HUDEP-2 (cell line): Measurements from ENCODE around the gene FAH.

Experiments
- DNase-seq, 76 experiments: peaks; one replicate each; lab custom pipeline; 2025; ENCODE audit not compliant: unreplicated experiment in 76 of 76; lab: John Stamatoyannopoulos, UW

FAH gene

DNA sequence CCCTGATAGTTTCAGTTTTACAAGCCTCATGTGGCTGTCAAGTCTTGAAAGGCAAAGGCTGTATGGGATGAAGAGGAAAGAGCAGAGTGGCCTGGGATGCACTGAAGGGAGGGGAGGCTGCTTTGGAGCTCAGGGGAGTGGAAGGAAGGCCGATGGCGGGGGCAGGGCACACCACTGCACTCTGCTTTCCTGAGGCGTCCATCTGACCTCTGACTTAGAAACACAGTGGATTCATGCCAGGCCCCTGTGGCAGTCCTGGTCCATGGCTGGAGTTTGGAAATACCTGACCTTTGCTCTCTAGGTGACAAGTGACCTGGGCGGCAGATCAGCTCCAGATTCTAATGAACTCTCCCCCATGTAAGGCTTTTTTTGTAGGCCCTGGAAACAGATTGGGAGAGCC is 19.0 kb downstream of the FAH start:
- DNase-seq: no peak

DNA sequence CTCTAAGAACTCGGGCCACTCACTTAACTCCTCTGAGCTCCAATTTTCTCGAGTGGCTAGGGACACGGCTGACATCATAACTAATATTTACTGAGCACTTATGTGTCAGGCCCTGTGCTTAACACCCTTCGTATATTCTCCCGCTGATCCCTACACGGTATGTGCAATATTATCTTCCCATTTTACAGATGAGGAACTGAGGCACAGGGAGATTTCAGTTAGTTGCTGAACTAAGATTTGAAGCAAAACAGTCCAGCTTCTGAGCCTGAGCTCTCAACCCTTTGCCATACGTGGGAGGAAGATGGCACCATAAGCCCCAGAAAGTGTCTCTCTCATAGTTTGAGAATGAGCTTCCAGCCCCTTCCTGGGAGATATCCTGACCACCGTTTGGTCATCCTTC is 19.6 kb downstream of the FAH start:
- DNase-seq: no peak

DNA sequence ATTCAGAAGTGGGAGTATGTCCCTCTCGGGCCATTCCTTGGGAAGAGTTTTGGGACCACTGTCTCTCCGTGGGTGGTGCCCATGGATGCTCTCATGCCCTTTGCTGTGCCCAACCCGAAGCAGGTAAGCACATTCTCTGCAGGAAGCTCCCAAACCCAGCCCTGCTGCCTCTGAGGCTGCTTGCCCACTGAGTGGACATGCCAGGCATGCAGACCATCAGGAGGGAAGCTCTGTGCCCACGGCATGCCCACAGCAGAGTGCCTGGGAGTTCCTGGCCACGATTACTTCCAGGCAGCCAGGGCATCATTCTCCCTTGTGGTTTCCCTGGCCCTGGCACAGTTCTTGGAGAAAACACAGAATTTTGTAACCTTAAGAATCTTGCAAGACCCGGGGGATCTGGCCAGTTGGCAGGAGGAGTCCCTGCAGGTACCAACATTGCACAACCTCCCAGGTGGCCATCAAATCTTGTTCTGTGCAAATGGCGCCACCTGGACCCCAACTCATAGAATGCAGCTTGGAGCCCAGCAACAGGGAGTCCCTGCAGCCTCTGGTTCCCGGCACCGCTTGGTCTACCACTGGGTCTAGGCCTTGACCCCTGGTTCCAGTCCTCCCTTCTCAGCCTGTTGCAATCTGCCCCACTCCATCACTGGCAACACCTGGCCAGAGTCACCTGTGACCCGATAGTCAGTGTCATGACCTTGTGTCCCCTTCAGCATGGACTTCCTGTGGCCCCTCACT is 20.4 kb downstream of the FAH start:
- DNase-seq: peak in 57 of 76 experiments; percentile 1 to 69 (median 42)

DNA sequence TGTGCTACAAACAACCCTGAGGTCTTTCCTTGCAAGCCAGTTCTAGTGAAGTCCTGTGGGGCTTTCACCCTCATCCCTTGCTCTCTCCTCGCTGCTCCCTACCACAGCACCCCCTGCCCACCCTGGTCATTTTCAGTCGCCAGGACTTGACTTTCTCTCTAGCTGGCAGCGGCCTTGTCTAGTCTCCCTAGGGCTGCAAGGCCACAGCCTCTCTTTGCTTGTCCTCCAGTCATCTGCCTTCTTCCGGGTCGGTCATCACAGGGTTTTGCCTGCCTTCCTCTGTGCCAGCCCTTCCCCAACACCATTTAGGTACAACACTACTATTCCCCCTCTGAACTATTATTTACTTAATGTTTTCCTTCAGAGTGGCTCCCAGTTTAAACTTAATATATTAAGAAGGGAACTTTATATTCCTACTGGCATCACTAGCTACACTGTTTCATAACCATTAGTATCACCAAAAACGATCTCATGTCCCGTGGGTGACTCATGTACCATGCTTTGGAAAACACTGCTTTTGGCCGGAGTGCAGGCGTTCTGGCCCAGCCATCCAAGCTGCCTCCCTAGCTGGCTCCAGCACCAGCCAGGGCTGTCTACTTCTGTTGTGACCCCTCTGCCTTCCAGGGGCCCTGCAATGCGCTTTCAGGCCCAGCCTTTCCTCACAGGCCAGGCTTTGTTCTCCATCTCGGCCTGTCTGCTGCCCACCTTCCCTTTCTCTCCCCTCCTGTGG is 21.4 kb downstream of the FAH start:
- no peak for DNase-seq

DNA sequence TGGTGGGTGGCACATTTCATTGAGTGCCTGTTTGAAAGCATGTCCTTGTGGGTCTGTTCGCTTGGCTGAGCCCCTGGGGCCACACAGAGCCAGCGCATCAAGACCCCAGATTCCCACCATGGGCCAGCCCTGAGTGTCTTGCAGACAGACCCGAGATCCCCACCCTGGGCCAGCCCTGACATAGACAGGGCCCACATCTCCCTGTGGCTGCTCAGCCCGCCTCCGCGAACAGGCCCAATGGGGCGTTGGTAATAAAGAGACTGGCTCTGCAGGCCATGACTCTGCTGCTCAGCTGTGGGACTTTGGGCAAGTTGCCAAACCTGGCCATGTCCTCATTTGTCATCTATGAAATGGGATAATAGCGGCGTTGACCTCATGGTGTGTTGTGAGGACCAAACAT is 22.6 kb downstream of the FAH start:
- peak in 2 of 76 experiments; percentile 5 to 9 for DNase-seq

DNA sequence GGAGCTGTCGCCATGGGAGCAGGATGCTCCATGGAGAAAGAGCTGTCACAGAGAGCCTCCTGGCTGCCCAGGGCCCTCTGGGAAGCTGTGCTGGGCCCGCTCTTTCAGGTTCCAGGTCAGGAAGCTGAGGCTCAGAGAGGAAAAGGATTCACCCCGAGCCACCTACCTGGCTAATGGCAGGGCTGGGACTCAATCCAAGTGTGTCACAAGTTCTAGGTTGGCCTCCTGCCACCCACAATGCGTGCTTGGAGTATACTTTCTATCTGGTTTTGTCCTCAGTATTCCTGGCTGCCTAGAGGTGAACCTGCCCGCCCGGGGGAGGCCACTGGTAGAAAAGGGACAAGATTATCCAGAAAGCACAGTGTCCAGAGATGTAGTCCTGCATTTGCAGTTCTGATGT is 23.6 kb downstream of the FAH start:
- no peak for DNase-seq

DNA sequence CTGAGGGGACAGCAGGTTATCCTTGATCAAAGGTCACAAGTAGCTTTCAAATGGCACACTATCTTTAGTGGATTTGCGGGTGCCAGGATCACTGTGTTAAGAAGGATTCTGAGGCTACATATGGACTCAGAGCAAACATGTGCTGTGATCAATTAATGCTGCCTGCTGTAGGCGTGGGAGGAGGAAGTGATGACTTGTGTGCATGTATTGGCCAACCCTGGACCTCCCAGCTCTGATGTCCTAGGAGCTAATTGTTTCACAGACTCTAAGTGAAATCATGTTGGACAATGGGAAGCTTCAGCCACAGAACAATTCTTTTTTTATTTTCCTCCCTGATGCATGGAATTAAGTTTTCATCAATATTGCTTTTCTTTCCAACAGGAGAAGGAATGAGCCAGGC is 24.4 kb downstream of the FAH start:
- no peak for DNase-seq

DNA sequence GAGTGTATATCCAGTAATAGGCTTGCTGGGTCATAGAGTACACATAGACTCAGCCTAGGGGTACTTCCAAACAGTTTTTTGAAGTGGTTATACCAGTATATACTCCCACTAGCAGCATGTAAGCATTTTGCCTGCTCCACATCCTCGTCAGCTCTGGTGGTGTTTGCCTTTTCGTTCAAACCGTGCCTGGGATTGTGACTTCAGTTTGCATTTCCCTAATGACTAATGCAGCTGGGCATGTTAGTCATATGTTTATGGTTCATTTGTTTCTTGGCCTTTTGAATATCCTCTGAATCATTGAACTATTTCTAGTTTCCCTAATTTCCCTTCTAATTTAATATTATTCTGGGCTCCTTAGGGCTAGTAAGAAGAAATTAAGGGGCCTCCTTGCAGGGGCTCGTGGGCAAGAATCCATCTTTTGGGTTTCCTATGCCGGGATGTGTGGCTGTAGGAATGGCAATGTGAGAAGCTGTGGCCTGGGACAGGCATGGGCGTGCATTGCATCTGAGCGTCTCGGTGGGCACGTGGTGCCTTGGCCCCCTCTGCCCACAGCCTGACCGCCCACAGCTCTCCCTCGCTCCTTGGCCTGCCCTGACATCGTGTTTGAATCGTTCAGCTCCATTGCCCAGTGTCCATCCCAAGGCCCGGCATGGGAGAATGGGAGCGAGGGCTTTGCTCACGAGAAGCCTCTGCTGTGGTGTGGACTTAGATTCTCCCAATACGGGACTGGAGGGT is 26.4 kb downstream of the FAH start:
- DNase-seq: no peak

DNA sequence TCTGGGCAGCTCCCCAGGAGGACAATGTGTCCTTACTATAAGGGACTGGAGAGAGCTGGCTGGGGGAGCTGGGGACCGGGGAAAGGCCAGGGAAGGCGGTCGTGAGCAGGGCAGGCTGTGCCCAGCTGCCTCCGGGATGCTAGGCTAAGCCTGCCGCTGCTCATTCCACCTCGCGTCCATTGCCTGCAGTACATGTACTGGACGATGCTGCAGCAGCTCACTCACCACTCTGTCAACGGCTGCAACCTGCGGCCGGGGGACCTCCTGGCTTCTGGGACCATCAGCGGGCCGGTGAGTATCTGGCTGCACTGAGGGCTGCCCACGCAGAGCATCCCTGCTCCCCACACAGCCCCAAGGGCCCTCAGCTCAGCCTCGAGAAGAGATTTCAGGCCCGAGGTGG is 27.1 kb downstream of the FAH start:
- no peak for DNase-seq

DNA sequence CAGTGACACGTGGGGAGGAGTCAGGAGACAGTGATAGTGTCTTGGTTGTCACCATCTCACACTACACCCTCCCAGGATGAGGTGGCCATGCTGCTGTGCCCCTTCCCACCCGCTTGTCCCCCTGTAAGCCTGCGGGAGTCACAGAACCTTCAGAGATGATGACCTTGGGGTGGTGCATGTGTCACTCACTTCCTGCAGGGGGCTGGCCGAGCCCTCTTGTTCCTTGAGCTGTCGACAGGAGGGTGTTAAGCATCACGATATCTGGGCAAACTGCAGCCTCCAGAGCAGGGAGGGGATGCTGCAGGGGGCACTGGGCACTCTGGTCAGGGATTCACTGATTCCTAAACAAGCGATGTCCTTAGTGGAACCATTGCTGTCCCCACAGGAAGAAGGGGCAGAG is 27.7 kb downstream of the FAH start:
- no peak for DNase-seq

DNA sequence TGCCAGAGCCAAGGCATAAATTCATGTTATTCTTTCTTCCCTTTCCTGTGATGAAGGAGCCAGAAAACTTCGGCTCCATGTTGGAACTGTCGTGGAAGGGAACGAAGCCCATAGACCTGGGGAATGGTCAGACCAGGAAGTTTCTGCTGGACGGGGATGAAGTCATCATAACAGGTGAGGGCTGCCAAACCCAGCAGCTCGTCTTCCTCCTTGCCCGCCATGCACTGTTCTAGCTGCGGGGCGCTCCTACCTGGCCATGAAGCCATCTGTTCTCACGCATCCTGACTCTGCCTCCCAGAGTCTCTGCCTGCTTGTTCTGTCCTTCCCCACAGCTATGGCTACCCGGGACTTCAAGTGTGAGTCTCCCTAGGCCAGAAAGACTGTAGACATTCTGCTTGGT is 28.2 kb downstream of the FAH start:
- DNase-seq: no peak

DNA sequence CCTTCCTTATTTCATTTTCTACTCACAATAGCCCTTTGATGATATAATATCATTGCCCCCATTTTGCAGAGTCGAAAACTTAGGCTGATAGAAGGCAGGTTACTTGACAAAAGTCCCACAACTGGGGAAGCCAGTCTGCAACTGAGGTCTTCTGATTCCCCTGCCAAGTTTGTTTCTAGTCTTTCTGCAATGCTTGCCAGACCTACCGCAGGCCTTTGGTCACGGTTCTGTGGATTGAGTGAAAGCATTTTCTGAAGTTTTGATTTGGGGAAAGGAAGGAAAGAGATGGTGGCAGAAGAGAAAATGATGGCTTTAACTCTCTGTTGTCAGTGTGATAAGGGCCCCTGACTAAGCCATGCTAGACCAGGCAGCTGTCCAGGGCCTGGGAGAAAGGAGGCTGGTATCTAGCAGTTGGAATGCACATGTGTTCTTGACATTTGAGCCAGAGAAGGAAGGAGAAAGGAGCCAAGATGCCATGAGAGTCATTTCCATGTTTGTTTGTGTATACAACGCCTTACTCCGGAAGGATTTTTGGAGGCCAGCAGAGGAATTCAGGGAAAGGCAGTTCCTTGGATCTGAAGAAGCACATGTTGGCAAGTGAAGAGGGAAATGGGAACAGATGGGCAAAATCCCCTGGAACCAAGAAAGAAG is 29.9 kb downstream of the FAH start:
- DNase-seq: no peak

DNA sequence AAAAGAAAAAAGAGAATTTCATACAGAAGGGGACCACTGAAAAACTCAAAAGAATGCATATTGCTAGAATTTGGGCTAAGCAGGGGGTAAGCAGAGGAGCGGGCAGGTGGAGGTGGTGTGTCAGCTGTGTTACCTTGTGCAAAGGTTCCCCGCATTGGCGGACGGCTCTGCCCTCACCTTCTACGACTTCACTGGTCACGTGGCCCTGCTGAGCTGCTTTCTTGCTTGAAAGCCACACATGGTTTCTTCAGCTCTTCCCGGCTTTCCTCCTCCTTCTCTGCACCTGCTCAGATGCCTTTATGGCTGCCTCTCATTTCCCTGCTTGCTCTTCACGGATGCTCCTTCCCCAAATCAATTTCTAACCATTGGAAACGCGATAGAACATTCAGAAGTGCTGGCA is 30.5 kb downstream of the FAH start:
- DNase-seq: peak in 11 of 76 experiments; percentile 6 to 69 (median 34)

DNA sequence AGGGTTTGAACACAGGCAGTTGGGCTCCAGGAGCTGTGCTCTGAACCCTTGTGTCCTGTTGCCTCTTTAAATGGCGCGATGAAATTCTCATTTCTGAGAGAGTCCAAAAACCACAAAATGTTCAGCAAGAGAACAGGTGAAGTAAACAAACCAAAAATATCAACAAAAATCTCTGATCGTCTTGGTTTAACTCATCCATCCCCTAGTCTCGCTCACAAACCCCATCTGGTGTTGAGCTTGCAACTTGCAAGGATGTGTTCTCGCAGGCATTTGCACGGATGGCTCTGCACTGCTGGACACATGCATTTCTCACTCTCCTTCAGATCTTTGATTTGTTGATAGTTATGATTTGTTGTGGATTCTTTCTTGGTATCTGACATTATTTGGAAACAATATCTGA is 31.1 kb downstream of the FAH start:
- peak in 1 of 76 experiments; percentile 14 for DNase-seq

DNA sequence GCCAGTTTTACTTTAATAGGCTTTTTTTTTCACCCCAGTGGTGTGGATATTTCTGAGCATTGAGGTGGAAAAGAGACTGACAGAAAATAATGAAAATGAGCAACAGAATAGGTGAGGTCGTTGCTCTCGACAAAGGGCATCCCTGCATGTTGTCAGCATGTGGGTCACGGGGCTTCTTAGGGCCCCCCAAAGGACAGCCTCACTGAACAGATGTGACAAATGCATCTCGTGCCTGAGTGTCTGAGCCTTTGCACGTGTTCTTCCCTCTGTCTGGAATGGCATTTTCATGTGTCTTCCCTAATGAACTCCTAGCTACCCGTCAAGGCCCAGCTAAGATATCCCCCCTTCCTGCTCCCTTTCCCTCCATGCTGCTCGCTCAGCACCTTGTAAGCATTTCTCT is 31.8 kb downstream of the FAH start:
- no peak for DNase-seq

DNA sequence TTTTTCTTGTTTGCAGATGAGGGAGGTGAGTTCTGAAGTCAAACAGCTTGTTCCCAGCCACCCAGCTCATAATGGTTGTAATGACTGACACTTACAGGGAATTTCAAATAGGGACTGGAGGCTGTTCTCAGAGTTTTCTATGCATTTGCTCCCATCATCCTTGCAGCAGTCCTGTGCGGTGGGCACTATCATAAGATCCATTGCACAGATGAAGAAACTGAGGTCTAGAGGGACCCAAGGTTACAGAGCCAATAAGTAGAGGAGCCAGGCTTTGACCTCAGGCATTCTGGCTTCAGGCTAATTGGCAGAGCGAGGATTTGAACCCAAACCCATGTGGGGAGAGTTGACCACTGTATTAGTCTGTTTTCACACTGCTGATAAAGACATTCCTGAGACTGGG is 32.4 kb downstream of the FAH start:
- no peak for DNase-seq

DNA sequence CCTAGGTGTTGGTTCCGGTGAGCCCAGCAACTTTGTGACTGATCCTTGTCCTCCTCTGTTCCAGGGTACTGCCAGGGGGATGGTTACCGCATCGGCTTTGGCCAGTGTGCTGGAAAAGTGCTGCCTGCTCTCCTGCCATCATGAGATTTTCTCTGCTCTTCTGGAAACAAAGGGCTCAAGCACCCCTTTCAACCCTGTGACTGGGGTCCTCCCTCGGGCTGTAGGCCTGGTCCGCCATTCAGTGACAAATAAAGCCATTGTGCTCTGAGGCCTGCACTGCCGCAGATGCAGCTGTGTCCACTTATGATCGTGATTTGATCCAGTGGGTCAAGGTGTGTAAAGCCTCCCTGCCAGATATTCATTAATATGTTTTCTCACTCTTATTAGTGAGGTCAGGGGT is 33.3 kb downstream of the FAH start:
- no peak for DNase-seq

DNA sequence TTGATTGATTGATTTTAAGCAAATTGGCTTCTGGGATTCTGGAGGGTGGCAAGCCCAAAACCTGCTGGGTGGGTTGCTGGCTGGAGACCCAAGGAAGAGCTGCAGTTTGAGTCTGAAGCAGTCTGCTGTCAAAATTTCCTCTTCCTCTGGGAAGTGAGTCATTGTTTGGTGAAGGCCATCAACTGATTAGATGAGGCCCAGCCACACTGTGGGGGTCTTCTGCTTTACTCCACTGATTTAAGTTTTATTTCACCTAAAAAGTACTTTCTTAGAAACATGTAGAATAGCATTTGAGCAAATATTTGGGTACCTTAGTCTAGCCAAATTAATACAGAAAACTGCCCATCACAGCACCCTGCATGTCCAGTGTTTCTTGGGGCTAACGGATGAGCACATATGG is 33.8 kb downstream of the FAH start:
- no peak for DNase-seq

DNA sequence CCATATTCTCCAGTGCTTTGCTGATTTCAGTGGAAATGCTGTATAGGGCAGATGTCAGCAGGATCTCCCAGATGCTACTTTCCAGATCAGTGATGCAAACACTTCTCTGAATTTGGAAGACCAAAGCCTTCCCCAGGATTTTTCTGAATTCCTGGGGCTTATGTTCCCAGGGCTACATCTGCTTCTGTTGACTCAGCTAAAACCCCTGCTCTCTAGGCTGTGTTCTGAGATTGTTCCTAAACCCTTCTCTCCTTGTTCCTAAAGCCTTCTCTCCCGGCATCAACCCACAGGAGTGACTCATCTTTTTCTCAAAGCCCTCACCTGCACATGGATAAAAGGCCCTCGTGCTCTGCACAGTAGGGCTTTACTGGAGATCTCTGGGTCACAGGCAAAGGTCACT is 35.5 kb downstream of the FAH start:
- no peak for DNase-seq

DNA sequence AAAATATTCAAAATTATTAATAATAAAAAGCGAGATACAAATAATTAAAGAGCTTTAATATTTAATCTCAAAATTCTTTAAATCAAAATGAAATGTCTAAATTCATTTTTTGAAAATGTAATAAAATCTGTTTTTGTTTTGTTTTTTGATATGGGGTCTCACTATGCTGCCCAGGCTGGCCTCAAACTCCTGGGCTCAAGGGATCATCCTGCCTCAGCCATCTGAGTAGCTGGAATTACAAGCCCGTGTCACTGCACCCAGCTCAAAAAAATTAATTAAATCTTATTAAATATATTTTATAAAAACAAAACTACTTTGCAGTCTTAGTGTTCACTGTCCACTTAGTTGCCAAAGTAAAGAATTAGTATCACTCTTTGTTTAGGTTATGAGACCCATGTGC is 38.4 kb downstream of the FAH start:
- DNase-seq: no peak

DNA sequence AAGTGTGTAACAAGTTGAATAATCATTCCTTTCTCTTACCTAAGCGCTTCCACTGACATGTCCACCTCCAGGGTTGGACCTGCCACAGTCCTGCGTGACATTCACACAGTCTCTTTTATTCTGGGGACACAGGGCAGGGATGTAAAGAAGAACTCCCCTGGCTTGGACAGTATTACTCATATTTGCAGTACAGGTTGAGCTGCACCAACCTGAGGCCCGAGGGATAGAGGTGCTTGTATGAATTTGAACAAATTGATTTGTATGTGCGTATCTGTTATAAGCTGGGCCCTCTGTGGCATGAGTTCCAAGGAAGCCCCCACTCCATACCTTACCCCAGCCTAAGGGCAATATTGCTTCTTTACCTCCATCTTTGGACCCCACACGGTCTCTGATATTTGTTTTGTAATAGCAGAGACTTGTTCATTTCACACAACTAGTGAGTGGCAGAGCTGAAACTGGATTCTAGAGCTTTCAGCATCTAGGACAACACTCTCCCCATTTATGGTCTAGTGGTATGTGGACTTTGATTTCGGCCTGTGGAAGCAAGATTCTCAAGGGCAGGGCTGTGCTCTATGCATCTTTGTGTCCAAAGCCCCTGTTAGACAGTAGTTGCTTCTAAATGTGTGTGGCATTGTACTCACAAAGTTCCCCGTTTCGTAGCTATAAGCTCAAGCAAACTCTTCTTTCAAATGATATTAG is 39.2 kb downstream of the FAH start:
- no peak for DNase-seq
